M059J (cell line): ENCODE data around the gene SEMA4G. TPM values are rescaled to one million over a fixed set of nuclear protein-coding genes. Genes with fewer than 3 reads are reported as not detected.

Experiments used
- DNase-seq: peaks from one replicate; pipeline ENCODE4 v3.0.0-alpha.2; 2012; ENCODE audit warnings: low read depth
- total RNA-seq: library from RNA; depleted of rRNA; stranded (reverse); fragments of >200 nt; shearing (Covaris generic); gene quantifications from 2 replicates; pipeline ENCODE4 v1.2.3, GENCODE V29; 2014; rRNA removed

SEMA4G gene
- 0.12 and 0.17 TPM in 2 replicates for total RNA-seq

DNA sequence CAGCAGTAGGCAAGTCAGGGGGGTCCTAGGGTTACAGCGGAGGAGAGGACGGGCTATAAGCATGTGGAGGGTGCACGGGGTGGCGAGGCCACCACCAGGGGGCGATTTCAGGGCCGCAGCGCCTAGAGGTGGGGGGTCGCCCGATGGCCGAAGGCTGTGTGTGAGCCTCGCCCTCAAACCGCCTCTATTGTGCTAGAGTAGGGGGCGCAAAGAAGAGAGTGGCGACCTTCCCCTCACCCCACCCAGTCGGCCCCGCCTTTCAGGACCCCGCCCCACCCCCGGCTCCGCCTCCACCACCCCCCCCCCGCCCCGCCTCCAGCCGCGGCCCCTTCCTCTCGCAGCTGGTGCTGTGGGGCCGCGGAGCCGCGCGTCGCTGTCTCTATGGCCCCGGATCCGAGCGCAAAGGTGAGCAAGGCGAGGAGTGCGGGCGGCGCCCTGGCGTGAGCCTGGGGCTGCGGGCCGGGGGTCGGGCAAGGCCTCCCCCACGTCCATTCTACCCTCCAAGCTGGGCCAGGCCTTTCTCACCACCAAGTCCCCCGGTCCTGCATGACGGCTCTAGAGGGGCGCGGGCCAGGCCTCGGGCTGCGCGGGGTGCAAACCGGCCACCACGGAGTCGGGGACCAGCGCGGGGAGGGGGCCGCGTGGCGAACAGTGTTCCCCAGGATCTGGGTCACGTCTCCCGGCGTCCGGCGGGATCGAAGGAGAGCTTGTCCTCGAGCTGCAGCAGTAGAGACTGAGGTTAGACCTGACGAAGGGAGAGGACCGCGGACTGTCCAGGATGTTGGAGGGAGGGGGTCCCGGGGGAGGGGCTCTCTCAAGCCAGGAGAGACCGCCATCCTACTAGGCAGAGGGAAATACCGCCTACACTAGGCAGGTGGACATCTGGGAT lies at the start of gene SEMA4G:
TSS of gene SEMA4G (plus strand) at position 318 of the 889 bp plus-strand sequence. CDS start 3,409 bp downstream, outside the sequence.
- DNase-seq = peak; percentile 20

- no peak for DNase-seq
These were observed 45.7 kb upstream of the SEMA4G start for GRCh38 chr10:100923580-100923979.

DNA sequence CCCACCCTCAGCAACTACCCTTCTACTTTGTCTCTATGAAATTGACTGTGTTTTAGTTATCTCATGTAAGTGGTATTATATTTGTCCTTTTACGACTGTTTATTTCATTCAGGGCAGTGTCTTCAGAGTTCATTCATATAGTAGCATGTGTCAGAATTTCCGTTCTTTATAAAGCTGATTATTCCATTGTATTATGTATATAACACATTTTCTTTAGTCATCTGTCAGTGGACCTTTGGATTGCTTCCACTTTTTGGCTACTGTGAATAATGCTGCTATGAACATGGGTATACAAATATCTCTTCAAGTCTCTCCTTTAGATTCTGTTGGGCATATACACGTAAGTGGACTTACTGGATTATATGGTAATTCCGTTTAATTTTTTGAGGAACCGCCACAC lies 42.0 kb upstream of the SEMA4G start:
- DNase-seq = no peak

GRCh38 chr10:100928039-100928438 lies 41.3 kb upstream of the SEMA4G start:
- DNase-seq = no peak

GRCh38 chr10:100930368-100930767 lies 38.9 kb upstream of the SEMA4G start:
- DNase-seq = no peak

GRCh38 chr10:100934084-100934659 lies 35.1 kb upstream of the SEMA4G start:
- peak; percentile 15 for DNase-seq

DNA sequence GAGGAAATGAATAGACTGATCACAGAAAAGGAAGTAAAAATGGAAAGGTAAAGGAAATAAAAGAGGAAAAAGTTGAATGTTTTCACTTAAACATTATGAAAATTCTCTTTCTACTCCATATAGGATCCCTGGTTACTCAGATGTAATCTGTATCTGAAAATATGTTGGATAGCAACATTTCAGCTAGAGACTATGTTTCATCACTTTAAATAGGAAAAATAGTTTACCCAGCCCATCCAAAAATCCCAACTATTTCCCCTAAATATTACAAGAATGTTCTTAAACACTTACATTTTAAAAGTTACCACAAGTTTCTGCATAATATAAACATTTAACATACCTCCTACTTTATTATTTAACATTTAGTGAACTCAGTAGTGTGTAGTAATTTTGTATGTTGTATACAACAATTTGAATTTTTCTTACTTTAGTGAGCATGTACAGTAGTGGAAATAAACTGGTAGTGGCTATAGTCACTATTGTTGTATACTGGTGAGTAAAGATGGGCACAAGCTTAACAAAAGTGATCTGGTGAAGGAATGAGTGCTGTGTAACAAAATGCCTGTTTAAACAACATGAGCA lies 29.4 kb upstream of the SEMA4G start:
- DNase-seq = no peak

GRCh38 chr10:100942229-100942628 lies 27.1 kb upstream of the SEMA4G start:
- DNase-seq = no peak

- DNase-seq = no peak
These were observed 25.8 kb upstream of the SEMA4G start for GRCh38 chr10:100943508-100943907.

DNA sequence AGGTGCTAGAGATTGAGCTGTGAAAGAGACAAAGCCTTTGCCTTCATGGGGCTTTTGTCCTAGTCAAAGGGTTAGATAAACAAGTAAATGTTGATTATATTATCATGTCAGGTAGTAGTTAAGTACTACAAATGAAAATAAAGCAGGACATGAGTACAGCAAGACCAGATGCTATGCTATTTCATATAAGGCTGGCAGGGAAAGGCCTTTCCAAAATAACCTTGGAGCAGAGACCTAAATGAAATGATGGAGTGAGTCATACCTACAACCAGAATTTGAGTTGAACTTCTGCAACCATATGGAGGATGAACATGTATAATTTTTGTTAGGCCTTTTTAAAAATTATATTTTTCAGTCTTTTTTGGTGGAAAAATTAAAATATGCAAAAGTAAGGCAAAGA lies 23.6 kb upstream of the SEMA4G start:
- DNase-seq = no peak

DNA sequence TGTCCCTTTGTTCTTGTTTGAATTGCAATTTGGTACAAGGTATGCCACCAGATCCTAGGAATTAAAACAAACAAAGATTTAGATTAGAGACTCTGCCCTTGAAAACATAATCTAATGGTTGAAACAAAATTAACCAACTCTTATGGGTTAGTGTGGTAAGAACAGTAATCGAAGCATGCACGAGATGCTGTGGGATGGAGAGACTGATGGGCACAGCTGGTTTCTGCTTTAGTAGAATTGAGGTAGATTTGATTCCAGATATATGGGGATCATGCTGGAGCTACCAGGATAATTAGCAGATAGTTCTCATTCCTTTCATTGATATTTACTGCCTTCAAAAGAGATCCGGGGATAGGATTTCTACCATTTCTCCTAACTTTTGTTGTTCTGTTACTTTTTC lies 20.4 kb upstream of the SEMA4G start:
- DNase-seq = no peak

GRCh38 chr10:100960251-100960650 lies 9.1 kb upstream of the SEMA4G start:
- no peak for DNase-seq

GRCh38 chr10:100962351-100963080 lies 6.8 kb upstream of the SEMA4G start:
- no peak for DNase-seq

GRCh38 chr10:100963826-100964225 lies 5.5 kb upstream of the SEMA4G start:
- DNase-seq = no peak

DNA sequence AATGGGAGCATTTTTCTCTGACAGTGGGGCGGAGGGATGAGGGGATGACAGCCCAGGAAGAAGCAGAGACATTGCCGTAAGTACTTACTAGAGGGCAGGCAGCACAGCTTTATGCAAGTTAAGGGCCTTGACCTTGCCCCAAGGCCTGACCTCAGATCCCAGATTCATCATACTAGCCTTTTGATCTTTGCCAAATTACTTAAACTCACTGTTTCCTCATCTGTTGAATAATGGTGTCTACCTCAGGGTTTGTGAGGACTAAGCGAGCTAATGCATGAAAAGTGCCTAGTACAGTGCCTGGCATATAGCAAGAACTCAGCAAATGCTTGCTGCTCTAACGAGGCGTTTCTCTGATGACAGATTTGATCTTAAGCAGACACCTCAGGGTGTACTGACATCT lies 3.5 kb upstream of the SEMA4G start:
- no peak for DNase-seq

GRCh38 chr10:100966887-100967286 lies 2.4 kb upstream of the SEMA4G start:
- DNase-seq = no peak

GRCh38 chr10:100967332-100967731 lies 2.0 kb upstream of the SEMA4G start:
- no peak for DNase-seq

- DNase-seq = no peak
These were observed 1.1 kb upstream of the SEMA4G start for GRCh38 chr10:100968062-100968736.

DNA sequence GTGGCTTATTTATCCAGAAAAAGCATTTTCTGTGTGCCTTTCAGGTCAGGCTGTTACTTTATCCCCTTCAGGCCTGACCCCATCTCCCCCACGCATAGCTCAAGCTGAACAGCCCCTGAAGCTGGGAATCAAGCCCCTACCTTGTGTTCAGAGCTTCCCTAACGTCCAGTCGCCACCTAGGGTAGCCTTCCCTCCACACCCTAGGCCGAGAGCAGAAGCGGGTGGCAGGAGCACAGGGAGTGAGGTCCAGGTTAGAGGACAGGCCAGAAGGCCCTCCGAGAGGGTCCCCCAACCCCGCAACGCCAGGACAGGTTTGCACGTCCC lies 479 bp upstream of the SEMA4G start:
- DNase-seq = no peak

DNA sequence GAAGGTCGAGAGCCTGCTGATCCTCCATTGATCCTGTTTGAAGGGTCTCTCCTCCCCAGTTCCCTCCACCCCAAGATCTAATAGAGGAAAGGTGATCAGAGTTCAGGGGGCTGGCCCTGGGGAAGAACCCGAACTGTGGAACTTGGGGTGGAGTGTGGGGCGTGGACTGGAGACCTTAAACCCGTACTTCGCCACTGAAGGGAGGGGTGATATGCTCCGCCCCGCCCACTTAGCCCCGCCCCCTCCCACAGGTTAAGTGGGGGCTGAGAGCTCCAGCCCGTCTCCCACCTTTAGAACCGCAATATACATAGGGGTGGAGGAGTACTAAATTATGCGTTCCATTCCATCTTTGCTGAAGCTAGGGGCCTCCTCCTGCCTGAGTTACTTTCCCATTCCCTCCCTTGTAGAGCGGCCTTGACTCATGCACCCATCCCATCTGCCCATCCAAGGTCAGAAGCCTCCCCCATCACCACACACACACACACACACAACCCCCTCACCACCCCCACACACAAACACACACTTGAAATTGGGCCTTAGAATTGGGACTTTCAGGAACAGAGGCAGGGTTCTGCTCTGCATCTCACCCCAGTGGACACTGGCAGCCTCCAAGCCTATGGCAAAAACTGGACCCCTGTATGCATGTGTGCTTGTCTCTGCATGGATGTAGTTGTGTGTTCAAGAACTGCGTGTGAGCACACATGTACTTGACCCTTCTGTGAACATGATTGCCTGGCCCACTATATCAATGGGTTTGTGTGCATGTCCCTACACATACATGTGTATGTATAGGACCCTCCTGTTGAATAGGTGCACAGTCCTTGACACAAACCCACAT lies 991 bp downstream of the SEMA4G start:
- no peak for DNase-seq
